Measurements from ENCODE around the gene CALD1. TPM values are rescaled to one million over a fixed set of nuclear protein-coding genes. Genes with fewer than 3 reads are reported as not detected.
A peak's percentile ranks its signal among the peaks of the same experiment; 100 is the strongest.

CALD1 gene
- total RNA-seq, 1 experiment from 2014 or later = 147 TPM

DNA sequence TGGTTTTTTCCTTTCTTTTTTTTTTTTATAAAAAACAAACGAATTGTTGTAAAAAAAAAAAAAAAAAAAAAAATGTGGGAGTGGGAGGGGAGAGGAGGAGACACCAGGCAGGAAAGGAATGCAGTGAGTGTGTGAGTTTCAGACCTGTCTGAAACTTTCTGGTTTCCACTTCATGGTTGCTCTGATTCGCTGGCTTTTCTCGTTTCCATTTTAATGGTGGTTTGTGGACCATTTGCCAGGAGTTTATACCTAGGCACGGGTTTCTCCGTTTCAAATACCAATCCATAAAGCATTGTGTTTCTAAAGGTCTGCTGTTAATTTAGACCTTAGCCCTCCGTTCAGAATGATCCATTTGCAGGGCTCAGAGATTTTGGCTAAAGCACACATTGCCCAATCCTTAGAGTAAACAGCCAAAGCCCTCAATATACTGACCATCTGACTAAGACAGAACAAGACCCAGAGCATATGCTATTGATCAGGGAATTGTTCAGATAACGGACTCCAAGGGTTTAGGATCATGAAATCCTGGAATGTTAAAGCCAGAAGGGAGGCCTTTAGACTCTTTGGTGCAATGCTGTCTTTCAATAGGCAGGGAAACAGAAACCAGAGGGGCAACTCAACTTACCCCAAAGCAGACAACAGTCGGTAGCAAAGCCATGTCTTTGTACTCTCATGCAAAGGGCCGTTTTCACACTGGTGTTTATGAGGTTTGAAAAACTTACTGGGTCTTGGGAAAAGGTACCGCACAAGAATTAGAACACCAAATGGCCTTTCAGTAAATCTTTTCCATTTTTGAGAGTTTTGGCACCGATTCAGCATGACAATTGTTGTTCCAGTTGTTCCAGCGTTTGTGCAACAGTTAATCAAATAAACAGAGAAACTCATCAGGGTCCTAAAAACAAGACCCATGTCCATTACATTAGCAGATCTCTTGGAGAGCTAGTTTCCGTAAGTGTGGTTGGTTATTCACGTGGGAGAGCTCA lies 112.6 kb downstream of the CALD1 start (continued):
- TF ChIP-seq, protein P1, sequence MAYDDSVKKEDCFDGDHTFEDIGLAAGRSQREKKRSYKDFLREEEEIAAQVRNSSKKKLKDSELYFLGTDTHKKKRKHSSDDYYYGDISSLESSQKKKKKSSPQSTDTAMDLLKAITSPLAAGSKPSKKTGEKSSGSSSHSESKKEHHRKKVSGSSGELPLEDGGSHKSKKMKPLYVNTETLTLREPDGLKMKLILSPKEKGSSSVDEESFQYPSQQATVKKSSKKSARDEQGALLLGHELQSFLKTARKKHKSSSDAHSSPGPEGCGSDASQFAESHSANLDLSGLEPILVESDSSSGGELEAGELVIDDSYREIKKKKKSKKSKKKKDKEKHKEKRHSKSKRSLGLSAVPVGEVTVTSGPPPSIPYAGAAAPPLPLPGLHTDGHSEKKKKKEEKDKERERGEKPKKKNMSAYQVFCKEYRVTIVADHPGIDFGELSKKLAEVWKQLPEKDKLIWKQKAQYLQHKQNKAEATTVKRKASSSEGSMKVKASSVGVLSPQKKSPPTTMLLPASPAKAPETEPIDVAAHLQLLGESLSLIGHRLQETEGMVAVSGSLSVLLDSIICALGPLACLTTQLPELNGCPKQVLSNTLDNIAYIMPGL (CRISPR knock-in tag; IDR thresholded peaks at IDR 0.05) = no peak
- TF ChIP-seq NFYB (CRISPR knock-in tag; conservative IDR thresholded peaks at IDR 0.05; ENCODE audit: low read depth) (no peak), ZNF317 (CRISPR knock-in tag; IDR thresholded peaks at IDR 0.05; ENCODE audit: borderline replicate concordance, low read depth) (no peak), TP53 (CRISPR knock-in tag; IDR thresholded peaks at IDR 0.05) (no peak), TEAD4 (CRISPR knock-in tag; IDR thresholded peaks at IDR 0.05) (no peak), GABPB1 (CRISPR knock-in tag; IDR thresholded peaks at IDR 0.05) (no peak), SOX15 (CRISPR knock-in tag; IDR thresholded peaks at IDR 0.05) (no peak)
- TF ChIP-seq, protein P2, sequence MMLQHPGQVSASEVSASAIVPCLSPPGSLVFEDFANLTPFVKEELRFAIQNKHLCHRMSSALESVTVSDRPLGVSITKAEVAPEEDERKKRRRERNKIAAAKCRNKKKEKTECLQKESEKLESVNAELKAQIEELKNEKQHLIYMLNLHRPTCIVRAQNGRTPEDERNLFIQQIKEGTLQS (CRISPR knock-in tag; conservative IDR thresholded peaks at IDR 0.05) = no peak
- TF ChIP-seq, protein P3, sequence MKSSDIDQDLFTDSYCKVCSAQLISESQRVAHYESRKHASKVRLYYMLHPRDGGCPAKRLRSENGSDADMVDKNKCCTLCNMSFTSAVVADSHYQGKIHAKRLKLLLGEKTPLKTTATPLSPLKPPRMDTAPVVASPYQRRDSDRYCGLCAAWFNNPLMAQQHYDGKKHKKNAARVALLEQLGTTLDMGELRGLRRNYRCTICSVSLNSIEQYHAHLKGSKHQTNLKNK (CRISPR knock-in tag; IDR thresholded peaks at IDR 0.05) = no peak
- TF ChIP-seq, protein P4, sequence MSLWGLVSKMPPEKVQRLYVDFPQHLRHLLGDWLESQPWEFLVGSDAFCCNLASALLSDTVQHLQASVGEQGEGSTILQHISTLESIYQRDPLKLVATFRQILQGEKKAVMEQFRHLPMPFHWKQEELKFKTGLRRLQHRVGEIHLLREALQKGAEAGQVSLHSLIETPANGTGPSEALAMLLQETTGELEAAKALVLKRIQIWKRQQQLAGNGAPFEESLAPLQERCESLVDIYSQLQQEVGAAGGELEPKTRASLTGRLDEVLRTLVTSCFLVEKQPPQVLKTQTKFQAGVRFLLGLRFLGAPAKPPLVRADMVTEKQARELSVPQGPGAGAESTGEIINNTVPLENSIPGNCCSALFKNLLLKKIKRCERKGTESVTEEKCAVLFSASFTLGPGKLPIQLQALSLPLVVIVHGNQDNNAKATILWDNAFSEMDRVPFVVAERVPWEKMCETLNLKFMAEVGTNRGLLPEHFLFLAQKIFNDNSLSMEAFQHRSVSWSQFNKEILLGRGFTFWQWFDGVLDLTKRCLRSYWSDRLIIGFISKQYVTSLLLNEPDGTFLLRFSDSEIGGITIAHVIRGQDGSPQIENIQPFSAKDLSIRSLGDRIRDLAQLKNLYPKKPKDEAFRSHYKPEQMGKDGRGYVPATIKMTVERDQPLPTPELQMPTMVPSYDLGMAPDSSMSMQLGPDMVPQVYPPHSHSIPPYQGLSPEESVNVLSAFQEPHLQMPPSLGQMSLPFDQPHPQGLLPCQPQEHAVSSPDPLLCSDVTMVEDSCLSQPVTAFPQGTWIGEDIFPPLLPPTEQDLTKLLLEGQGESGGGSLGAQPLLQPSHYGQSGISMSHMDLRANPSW (CRISPR knock-in tag; conservative IDR thresholded peaks at IDR 0.05; ENCODE audit: low read depth) = no peak
- TF ChIP-seq, protein P5, sequence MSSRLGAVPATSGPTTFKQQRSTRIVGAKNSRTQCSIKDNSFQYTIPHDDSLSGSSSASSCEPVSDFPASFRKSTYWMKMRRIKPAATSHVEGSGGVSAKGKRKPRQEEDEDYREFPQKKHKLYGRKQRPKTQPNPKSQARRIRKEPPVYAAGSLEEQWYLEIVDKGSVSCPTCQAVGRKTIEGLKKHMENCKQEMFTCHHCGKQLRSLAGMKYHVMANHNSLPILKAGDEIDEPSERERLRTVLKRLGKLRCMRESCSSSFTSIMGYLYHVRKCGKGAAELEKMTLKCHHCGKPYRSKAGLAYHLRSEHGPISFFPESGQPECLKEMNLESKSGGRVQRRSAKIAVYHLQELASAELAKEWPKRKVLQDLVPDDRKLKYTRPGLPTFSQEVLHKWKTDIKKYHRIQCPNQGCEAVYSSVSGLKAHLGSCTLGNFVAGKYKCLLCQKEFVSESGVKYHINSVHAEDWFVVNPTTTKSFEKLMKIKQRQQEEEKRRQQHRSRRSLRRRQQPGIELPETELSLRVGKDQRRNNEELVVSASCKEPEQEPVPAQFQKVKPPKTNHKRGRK (CRISPR knock-in tag; IDR thresholded peaks at IDR 0.05; ENCODE audit: borderline replicate concordance) = no peak

DNA sequence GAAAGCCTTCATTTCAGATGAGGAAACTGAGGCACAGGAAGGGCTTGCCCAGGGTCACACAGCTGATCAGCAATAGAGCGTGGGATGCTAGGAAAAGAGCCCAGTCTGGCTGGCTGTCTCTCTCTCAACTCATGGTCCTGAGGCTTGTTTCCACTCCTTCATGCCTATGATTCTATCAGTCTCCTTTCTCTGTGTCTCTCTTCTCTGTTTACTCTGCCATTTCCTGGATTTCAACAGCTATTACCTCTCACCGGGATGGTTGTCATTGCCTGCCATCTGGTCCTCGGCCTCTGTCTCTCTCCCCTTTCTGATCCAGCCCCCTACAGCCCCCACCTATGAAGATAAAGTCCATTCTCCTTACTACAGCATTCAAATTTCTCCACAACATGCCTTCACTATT lies 113.5 kb downstream of the CALD1 start:
- POLR2A ChIA-PET = no interaction called here
- H3K36me3 Mint-ChIP-seq = peaks cover 29% of the 10 kb centered on the region
- no peaks in the 10 kb centered on the region; the same call in 1 of the 2 replicates for H3K27me3 Mint-ChIP-seq (ENCODE audit: low read depth)
- CTCF ChIA-PET = no interaction called here
- DNase-seq (ENCODE audit: low spot score) = no peak
- H3K4me1 Mint-ChIP-seq = peaks cover 43% of the 10 kb centered on the region
- TF ChIP-seq TCF7 (CRISPR knock-in tag; IDR thresholded peaks at IDR 0.05; ENCODE audit: low read depth) = no peak
- no peak overlapping the region for H3K27ac Mint-ChIP-seq
- peak overlapping the region; percentile 83 for H3K4me3 Mint-ChIP-seq
- no peak for ATAC-seq
- H3K9me3 Mint-ChIP-seq = peaks cover 24% of the 10 kb centered on the region

DNA sequence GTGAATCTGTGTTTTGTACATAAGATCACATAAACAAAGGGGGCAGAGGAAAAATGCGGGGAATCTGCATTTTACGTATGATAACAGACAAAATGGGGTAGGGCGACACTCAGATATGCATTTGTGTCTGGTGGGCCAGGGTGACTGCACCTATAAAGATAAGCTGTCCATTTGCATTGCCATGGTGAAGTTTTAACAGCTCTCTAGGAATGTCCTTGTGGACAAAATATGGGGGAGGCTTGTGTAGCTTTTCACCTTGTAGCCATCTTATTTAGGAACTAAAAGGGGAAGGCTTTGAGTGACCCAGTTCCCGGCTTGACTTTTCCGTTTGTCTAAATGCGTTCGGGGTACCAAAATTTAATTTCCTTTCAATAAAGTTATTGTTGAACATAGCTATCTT lies 114.5 kb downstream of the CALD1 start:
- Mint-ChIP-seq H3K27me3 (ENCODE audit: low read depth) (no peaks in the 10 kb centered on the region; the same call in 1 of the 2 replicates), H3K9me3 (peaks cover 24% of the 10 kb centered on the region), H3K27ac (peak overlapping the region; percentile 20; the same call in 1 of the 2 replicates), H3K4me1 (peaks cover 44% of the 10 kb centered on the region), H3K4me3 (no peak overlapping the region), H3K36me3 (peaks cover 29% of the 10 kb centered on the region)
- CTCF ChIA-PET = interaction anchor here (0.9 kb wide), 1 partner anchor 138 kb away, joined by 3 read pairs; no protein-coding TSS in a partner anchor
- POLR2A ChIA-PET = no interaction called here
- ATAC-seq = no peak
- DNase-seq (ENCODE audit: low spot score) = no peak
- TF ChIP-seq, protein P6, sequence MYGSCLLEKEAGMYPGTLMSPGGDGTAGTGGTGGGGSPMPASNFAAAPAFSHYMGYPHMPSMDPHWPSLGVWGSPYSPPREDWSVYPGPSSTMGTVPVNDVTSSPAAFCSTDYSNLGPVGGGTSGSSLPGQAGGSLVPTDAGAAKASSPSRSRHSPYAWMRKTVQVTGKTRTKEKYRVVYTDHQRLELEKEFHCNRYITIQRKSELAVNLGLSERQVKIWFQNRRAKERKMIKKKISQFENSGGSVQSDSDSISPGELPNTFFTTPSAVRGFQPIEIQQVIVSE (CRISPR knock-in tag; IDR thresholded peaks at IDR 0.05; ENCODE audit: borderline replicate concordance) = no peak
- TF ChIP-seq JAZF1 (CRISPR knock-in tag; IDR thresholded peaks at IDR 0.05) = no peak
- no peak for TF ChIP-seq EMX1 (CRISPR knock-in tag; IDR thresholded peaks at IDR 0.05)
- TF ChIP-seq, protein P7, sequence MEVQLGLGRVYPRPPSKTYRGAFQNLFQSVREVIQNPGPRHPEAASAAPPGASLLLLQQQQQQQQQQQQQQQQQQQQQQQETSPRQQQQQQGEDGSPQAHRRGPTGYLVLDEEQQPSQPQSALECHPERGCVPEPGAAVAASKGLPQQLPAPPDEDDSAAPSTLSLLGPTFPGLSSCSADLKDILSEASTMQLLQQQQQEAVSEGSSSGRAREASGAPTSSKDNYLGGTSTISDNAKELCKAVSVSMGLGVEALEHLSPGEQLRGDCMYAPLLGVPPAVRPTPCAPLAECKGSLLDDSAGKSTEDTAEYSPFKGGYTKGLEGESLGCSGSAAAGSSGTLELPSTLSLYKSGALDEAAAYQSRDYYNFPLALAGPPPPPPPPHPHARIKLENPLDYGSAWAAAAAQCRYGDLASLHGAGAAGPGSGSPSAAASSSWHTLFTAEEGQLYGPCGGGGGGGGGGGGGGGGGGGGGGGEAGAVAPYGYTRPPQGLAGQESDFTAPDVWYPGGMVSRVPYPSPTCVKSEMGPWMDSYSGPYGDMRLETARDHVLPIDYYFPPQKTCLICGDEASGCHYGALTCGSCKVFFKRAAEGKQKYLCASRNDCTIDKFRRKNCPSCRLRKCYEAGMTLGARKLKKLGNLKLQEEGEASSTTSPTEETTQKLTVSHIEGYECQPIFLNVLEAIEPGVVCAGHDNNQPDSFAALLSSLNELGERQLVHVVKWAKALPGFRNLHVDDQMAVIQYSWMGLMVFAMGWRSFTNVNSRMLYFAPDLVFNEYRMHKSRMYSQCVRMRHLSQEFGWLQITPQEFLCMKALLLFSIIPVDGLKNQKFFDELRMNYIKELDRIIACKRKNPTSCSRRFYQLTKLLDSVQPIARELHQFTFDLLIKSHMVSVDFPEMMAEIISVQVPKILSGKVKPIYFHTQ (CRISPR knock-in tag; IDR thresholded peaks at IDR 0.05) = no peak
- TF ChIP-seq ZNF219 (CRISPR knock-in tag; IDR thresholded peaks at IDR 0.05; ENCODE audit: borderline replicate concordance) = no peak
- TF ChIP-seq ZNF121 (CRISPR knock-in tag; IDR thresholded peaks at IDR 0.05) = no peak
- TF ChIP-seq, protein P8, sequence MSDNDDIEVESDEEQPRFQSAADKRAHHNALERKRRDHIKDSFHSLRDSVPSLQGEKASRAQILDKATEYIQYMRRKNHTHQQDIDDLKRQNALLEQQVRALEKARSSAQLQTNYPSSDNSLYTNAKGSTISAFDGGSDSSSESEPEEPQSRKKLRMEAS (CRISPR knock-in tag; IDR thresholded peaks at IDR 0.05) = no peak
- no peak for TF ChIP-seq HMGA2 (CRISPR knock-in tag; IDR thresholded peaks at IDR 0.05)

Data from WTC11 (cell line).